GM19463 (cell line): ENCODE measurements around the gene NRCAM.
A peak's percentile ranks its signal among the peaks of the same experiment; 100 is the strongest.
"Not testable (repeated sequence)": the region's sequence is repeated elsewhere in the genome, so short reads cannot be mapped to it uniquely, and the experiment has no call there.

ENCODE experiments used
- ATAC-seq: cut with Tn5 transposase; IDR thresholded peaks from one replicate; pipeline ENCODE4 v1.9.1; 2021; ENCODE audit warnings: mild to moderate bottlenecking, moderate library complexity; ENCODE audit not compliant: unreplicated experiment

Gene NRCAM

GRCh38 chr7:108360058-108360800, 96.0 kb downstream of the NRCAM start:
- ATAC-seq = no peak

DNA sequence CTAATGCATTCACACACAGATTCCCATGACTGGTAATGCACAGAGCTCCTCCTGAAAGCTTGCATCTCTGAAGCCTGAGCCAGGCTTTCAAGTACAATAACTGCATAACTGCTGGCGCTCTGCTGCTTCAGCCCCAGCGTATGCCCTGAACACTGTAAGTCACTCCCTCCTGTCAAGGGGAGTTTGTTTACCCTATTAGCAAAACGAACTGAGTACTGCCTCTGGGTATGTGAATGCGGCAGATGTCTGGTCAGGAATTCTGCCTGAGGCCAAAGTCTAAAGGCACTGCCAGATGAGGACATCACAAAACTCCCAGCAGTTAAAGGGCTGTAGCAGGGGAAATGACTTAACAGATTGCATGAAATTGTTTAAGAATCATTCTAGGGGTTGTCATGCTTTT, 97.7 kb downstream of the NRCAM start:
- no peak for ATAC-seq

- no peak for ATAC-seq
Measured at GRCh38 chr7:108351729-108352131, 104.5 kb downstream of the NRCAM start.

DNA sequence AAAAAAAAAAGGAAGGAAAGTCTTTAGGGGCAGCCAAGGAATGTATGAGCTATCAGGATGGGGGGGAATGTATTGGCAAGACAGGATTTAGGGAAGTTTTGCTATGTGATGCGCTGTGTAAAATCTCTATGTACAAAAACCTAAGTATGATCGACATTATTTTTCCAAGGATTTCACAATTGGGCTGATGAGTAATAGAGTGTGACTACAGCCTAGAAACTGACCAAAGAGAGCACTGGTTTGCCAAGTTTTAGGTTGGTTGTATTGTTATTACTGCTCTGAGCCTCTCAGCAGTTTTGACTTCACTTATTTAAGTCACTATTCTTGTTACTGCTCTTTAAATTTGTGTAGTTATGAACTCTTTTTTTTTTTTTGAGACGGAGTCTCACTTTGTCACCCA, 107.3 kb downstream of the NRCAM start:
- ATAC-seq = no peak

- no peak for ATAC-seq
Measured at GRCh38 chr7:108347616-108348015, 108.6 kb downstream of the NRCAM start.

- ATAC-seq = no peak
Measured at GRCh38 chr7:108345710-108346336, 110.4 kb downstream of the NRCAM start.

- ATAC-seq = no peak
Measured at GRCh38 chr7:108340856-108341411, 115.3 kb downstream of the NRCAM start.

GRCh38 chr7:108340406-108340805, 115.8 kb downstream of the NRCAM start:
- not testable (repeated sequence) for ATAC-seq

DNA sequence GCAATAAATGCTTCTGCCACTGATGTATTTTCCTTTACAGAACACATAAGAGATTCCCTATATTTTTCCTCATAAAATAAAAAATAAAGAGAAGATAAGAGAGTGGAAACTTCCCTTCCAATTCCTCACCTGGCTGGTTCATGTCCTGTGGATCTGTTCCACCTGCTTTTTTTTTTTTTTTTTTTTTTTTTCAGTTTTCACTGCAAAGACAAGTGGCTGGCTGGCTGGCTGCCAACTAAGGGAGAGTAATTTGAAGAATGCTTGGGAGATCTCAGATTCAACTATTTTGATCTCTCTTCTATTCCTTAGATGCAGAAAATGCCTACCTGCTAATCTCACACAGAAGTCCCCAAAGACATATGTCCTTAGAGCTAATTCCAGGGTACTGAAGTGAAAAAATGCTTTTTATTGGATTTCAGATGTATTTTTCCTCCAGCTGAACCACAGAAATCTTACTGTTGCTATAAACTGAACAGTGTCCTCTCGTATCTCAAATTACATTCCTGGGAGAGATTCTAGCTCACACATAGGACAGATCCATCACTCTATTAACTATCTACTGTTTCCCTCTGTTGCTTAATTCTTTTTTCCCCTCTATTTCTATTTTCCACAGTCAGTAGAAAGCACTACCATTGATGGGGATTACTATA, 120.8 kb downstream of the NRCAM start:
- no peak for ATAC-seq

GRCh38 chr7:108332937-108333336, 123.3 kb downstream of the NRCAM start:
- no peak for ATAC-seq

GRCh38 chr7:108331971-108332370, 124.3 kb downstream of the NRCAM start:
- no peak for ATAC-seq

- ATAC-seq = no peak
Measured at GRCh38 chr7:108330227-108330626, 126.0 kb downstream of the NRCAM start.

DNA sequence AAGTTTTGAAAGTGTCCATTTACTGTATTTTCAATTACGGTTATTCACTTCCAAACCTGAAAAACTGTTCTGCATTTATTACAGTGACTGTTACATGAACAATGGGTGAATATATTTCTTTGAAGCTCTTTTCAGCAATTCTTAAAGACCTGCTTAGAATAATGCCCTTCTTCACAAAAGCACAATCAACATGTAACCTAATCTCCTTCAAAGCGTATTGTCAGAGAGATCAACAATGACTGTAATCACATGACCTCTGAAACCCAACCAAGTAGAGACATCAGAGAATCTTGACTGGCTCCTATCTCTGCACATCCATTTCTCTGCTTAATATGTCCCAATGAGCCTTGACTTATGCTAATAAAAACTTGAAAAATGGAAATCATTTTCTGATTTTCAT, 126.7 kb downstream of the NRCAM start:
- ATAC-seq = no peak

GRCh38 chr7:108328174-108328651, 128.0 kb downstream of the NRCAM start:
- ATAC-seq = peak; percentile 72

DNA sequence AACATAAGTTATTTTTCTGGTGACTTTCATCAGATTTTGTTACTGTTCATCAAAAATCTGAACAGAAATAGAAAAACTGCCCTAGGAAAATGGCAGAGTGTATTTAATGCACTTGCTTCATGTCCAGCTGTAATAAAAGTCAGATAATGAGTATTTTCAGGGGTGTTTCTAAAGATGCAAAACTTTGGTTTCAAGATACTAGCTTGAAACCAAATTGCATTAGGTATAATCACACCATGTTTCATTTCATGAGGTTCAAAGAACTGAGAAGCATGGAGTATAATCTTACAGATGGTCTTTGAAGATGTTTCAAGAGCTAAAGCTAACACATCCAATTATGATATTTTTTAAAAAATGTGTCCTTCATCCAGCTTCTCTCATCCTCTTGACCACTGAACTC, 128.9 kb downstream of the NRCAM start:
- no peak for ATAC-seq

GRCh38 chr7:108326938-108327337, 129.3 kb downstream of the NRCAM start:
- no peak for ATAC-seq

DNA sequence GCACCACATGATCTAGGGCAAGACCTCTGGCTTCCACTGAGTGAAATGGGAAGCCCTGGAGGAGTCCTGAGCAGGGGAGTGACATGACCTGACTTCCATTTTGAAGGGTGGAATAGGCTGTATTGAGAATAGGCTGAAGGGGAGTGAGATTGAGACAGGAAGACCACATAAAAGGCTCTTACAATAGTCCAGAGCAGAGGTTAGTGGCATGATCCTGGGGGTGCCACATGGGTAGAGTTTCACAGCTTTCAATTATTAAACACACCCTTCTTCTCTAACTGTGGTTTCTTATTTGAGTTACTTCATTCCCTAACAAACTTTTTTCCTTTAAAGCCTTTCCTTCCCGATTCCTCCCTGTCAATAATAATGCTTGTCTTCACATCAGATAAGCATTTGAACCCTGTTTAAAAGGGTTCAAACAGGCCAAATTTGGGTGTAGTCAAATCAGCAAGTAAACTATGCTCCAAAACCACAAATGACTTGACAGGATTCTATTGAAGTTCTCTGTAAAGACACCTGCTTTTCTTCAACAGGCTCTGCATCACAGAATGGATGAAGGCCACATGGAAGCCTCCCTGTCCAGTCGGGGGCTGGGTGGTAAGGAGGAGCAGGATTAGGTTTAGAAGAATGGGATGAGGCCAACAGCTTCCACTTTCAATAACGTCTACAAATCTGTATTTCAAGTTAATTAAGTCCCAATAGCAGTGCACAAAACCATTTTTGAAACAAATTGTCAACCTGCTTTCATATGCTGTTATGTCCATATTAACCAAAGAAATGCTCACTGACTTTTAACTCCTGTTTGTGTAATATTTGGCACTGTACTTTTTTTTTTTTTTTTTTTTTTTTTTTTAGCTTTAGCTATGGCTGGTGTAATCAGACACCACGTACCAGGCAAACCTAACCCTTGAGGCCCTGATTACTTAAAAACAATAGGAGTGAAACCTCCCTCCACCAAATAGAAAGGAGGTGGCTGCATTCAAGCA, 131.9 kb downstream of the NRCAM start:
- no peak for ATAC-seq

DNA sequence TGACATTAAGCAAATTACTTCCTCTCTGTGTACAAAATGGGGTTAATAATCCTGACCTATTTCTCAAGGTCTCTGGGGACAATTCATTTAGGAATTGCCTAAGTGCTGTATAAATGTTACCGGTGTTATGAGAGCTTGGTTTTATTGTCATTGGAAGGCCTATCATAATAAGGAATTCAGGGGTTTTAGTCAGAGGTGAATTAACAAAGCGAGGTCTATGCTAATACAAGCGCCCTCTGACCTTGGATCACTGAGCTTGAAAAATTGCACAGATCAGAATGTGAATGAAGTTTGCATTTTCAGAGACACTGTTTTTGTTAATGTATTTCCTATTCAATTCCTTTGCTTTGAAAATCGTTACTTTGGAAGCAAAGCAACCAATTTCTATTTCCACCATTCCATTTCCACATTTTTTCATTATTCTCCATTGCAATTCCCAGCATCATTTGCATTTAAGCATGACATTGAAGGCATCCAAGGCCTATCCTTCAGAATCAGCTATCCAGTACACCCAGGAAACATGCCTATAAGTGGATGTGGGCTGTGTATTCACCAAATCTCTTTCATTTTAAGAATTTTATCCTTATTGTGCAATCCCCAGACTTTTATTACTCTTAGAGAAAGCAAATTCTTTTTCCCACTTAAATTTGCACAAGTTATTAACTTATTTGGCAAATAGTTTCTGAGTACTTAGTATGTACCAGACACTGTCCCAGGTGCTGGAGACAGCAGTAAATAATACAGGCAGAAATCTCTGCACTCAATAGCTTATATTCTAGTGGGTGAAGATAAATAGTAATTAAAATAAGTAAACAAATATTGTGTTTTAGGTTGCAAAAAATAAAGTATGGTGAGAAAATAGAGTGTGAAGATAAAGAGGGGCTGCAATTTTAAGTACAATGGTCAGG, 133.1 kb downstream of the NRCAM start:
- ATAC-seq = no peak

- ATAC-seq = no peak
Measured at GRCh38 chr7:108322046-108322445, 134.2 kb downstream of the NRCAM start.
